Gastroesophageal sphincter (tissue), 3 donors: ENCODE data around the gene ARMH2.

Experiments used
- POLR2AphosphoS5 ChIP-seq: sonication (generic); formaldehyde crosslinking; IDR thresholded peaks from one replicate; pipeline ENCODE4 v1.6.1; 2017; ENCODE audit warnings: antibody characterized with exemption
- TF ChIP-seq, protein P1 (sequence below), 4 experiments: fragments of 200-600 bp in 2 of 4; fragments of 450-650 bp in 2 of 4; sonication (generic) in 1 of 4; IDR thresholded peaks; one replicate each; pipeline ENCODE4 v1.5.1; 2017 to 2019; ENCODE audit warnings: antibody characterized with exemption in 4 of 4, mild to moderate bottlenecking in 2 of 4, moderate library complexity in 2 of 4

DNA sequence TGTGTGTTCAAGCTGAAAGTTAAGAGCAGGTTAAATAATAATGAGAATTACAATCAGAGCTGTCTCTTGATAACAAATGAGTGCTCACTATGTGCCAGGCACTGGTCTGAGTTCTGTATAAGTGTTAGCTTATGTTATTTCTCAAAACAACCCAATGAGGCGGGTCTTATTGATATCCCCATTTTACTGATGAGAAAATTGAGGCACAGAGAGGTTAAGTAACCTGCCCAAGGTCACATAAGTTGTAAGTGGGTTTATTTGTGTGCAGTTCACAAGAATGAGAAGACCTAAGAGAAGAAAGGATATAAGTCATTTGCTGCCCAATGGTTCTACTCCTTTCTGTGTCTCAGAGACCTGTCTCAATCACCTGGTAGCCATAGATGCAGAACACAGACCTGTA is 34.1 kb upstream of the ARMH2 start:
- TF ChIP-seq POLR2AphosphoS5 = no peak
- TF ChIP-seq, protein P1, sequence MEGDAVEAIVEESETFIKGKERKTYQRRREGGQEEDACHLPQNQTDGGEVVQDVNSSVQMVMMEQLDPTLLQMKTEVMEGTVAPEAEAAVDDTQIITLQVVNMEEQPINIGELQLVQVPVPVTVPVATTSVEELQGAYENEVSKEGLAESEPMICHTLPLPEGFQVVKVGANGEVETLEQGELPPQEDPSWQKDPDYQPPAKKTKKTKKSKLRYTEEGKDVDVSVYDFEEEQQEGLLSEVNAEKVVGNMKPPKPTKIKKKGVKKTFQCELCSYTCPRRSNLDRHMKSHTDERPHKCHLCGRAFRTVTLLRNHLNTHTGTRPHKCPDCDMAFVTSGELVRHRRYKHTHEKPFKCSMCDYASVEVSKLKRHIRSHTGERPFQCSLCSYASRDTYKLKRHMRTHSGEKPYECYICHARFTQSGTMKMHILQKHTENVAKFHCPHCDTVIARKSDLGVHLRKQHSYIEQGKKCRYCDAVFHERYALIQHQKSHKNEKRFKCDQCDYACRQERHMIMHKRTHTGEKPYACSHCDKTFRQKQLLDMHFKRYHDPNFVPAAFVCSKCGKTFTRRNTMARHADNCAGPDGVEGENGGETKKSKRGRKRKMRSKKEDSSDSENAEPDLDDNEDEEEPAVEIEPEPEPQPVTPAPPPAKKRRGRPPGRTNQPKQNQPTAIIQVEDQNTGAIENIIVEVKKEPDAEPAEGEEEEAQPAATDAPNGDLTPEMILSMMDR (IDR thresholded peaks at IDR 0.05) = no peak
